LNCaP clone FGC (cell line): ENCODE results near the gene FAAP20.

Experiments used
- DNase-seq: peaks from one replicate; pipeline ENCODE4 v3.0.0-alpha.2; 2011; ENCODE audit warnings: low read depth
- H3K4me3 ChIP-seq: 2 replicates; pipeline ENCODE4 v1.5.1; 2011; ENCODE audit warnings: mild to moderate bottlenecking, low read depth, low read length, control low read depth
- TF ChIP-seq, protein P1 (sequence below): IDR thresholded peaks from 2 replicates; pipeline ENCODE4 v1.5.1; 2012; ENCODE audit warnings: mild to moderate bottlenecking; ENCODE audit not compliant: control insufficient read depth, insufficient read depth; ENCODE audit errors: extremely low read depth

Gene FAAP20

DNA sequence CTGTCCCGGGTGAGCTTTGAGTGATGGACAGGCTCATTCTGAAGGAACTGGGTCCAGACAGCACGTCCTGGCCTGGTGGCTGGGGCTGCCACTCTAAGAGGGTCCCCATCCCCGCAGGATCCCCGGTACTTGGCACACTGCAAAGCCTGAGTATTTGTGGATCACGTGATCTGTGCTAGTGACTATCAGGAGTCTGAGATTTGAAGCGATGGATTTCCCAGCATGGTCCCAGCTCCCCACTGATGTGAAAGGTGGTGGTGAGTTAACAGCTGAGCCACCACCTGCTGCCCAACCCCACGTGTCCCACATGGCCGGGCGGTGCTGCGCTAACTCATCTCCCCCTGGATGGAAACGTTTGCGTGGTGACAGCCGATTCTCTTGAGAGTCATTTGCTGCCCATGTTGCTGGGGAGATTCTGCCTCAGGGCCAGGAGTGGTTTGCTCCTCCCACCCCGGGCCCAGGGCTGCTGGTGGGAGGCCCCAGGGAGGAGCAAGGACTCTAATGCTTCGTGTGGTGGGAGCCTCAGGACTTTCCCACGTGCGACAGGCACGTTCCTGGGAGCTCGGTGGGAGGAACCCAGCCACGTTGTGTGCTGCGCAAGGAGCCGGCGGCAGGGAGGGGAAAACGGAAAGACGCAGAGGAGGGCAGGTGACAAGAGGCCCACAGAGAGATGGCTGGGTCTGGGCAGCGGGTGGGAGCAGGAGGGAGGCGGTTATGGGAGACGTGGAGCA, 15.1 kb downstream of the FAAP20 start:
- TF ChIP-seq, protein P1, sequence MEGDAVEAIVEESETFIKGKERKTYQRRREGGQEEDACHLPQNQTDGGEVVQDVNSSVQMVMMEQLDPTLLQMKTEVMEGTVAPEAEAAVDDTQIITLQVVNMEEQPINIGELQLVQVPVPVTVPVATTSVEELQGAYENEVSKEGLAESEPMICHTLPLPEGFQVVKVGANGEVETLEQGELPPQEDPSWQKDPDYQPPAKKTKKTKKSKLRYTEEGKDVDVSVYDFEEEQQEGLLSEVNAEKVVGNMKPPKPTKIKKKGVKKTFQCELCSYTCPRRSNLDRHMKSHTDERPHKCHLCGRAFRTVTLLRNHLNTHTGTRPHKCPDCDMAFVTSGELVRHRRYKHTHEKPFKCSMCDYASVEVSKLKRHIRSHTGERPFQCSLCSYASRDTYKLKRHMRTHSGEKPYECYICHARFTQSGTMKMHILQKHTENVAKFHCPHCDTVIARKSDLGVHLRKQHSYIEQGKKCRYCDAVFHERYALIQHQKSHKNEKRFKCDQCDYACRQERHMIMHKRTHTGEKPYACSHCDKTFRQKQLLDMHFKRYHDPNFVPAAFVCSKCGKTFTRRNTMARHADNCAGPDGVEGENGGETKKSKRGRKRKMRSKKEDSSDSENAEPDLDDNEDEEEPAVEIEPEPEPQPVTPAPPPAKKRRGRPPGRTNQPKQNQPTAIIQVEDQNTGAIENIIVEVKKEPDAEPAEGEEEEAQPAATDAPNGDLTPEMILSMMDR = no peak
- H3K4me3 ChIP-seq = no peak overlapping the region
- no peak for DNase-seq

DNA sequence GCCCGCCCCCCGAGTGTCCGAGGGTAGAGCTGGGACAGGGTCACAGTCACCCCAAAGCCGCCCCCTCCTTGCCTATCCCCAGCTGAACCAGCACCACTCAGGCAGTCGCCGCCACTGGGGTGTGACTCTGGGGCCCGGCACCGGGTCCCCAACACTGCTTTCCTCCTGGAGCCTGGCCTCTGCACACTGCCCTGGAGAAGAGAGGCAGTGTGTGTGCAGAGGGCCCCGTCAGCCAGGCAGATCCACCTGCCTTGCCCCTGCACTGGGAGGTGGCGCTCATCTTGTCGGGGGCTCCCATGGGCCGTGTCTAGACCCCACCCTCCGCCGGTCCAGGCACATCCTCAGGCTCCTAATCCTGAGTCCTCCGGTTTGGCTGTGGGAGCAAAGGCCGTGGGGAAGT, 15.7 kb downstream of the FAAP20 start:
- TF ChIP-seq, protein P1 = no peak
- DNase-seq = no peak
- no peak overlapping the region for H3K4me3 ChIP-seq

DNA sequence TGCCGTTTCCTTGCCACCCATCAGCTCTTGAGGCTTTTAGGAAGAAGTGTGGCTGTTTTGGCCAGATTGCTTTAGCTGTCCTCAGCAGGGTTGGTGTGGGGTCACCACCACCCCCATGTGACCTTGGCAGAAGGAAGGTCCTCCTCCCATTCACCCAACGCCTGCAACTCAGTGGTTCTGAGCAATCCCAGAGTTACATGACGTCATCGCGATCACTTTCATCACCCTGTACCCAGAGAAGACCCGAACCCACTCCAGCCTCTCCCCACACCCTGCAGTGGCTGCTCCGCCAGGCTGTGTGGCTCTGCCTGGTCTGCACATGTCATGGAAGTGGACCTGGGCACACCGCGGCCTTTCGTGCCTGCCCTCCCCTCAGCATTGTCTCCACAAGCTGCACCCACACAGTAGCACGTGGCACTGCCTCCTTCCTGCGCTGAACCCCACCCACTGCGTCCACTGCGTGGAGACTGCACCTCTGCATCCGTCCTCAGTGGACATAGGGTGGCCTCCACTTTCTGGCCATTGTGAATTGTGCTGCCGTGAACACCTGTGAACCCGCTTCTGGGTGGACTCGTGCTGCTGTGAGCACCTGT, 16.5 kb downstream of the FAAP20 start:
- TF ChIP-seq, protein P1 = no peak
- H3K4me3 ChIP-seq = no peak overlapping the region
- no peak for DNase-seq

DNA sequence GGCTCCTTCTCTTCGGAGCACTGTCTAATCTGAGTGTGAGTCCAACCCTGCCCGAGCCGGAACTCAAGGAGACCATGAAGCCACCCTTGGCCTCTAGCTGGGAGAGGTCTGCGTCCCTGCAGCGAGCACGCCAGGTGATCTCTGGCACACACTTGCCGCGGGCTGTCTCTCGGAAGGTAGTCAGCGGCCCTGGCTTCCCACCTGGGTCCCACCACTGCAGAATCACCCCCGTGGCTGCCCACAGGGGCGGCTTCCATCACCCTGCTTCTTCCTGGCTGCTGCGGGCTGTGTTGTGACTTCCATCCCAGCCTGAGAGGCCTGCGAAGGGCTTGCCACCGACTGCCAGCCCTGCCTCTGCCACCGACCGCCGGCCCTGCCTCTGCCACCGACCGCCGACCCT, 17.0 kb downstream of the FAAP20 start:
- TF ChIP-seq, protein P1 = no peak
- H3K4me3 ChIP-seq = no peak overlapping the region
- DNase-seq = no peak

DNA sequence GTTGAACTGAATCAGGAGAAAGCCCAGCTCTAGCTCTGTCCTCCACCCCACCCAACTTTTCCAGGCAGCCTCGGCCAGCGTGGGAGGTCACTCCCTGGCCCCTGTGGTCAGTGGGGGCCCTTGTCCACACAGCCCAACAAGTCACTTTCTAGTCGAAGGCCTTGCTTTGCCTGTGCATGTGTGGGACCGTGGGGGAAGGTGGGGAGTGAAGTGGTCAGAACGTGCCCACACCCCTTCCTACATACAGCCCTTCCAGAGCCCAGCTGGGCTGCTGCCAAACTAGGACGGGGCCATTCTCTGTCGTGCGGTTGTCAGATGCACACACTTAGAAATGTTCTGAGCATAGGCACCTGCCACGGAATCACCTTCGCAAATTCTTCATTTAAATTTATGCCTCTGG, 18.0 kb downstream of the FAAP20 start:
- TF ChIP-seq, protein P1 = no peak
- no peak overlapping the region for H3K4me3 ChIP-seq
- no peak for DNase-seq

DNA sequence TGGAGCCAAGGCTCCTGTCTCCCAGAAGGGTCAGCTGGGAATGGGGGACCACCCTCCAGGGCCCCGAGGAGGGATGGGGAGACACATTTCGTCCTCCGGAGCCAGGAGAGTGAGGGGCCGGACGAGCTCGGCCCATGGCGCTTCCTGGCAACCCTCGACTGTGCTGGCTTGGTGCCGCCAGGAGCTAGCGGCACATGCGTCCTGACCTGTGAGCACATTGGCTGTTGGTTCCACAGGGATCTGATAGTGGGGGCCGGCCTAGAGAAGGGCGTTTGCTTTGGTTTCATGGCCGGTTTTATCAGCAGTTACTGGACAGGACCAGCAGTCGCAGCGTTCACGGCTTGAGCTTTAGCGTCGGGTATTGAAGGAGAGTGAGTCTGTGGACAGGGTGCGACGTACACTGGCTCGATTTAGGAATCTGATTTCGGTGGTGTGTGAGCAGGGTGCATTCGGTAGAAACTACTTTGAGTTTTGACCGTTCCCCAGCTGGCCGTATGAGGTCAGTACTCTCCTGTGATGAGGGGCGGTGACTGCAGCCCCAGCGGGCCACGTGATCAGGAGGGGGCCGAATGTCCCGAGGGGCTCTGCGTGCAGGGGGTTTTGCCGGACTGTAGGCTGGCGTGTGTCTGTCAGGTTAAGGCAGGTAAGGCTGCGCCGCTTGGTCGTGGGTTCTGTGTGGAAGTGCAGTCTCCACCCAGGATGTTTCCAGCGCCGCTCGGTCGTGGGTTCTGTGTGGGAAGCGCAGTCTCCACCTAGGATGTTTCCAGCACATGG, 18.7 kb downstream of the FAAP20 start:
- TF ChIP-seq, protein P1 = no peak
- no peak overlapping the region for H3K4me3 ChIP-seq
- DNase-seq = no peak

DNA sequence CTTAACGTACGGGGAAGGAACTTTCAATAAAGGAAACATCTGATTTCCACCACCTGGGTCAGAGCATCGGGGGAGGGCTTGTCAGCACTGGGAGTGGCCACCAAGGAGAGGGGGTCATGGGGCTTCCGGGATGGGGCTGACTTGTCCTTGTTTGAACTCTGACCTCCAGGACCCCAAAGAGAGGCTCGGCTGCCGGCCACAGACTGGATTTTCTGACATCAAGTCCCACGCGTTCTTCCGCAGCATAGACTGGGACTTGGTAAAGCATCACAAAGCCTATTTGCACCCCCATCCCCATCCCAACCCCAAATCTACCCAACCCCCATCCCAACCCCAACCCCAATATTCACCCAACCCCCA, 19.5 kb downstream of the FAAP20 start:
- H3K4me3 ChIP-seq = no peak overlapping the region
- DNase-seq = no peak
- TF ChIP-seq, protein P1 = no peak
